NCI-H446 (cell line): ENCODE results near the gene IGSF10.
"Not testable (repeated sequence)": the region's sequence is repeated elsewhere in the genome, so short reads cannot be mapped to it uniquely, and the experiment has no call there.

Source experiments
- DNase-seq, 2 experiments: peaks; one replicate each; lab custom pipeline; 2025; lab: John Stamatoyannopoulos, UW

Gene IGSF10

GRCh38 chr3:151460774-151461450, at the start of gene IGSF10:
TSS of gene IGSF10 (minus strand) at chr3:151461061. CDS start at chr3:151458709, 2,352 bp downstream.
- no peak for DNase-seq

- not testable (repeated sequence) for DNase-seq
Measured at GRCh38 chr3:151509468-151510135, 48.7 kb upstream of the IGSF10 start.

GRCh38 chr3:151504606-151505005, 43.7 kb upstream of the IGSF10 start:
- DNase-seq: no peak

- no peak for DNase-seq
Measured at GRCh38 chr3:151503074-151503473, 42.2 kb upstream of the IGSF10 start.

GRCh38 chr3:151501923-151502632, 41.2 kb upstream of the IGSF10 start:
- DNase-seq: no peak

GRCh38 chr3:151501171-151501922, 40.5 kb upstream of the IGSF10 start:
- no peak for DNase-seq

GRCh38 chr3:151499168-151499567, 38.3 kb upstream of the IGSF10 start:
- DNase-seq: no peak

- no peak for DNase-seq
Measured at GRCh38 chr3:151491525-151491924, 30.7 kb upstream of the IGSF10 start.

GRCh38 chr3:151487833-151488232, 27.0 kb upstream of the IGSF10 start:
- not testable (repeated sequence) for DNase-seq

GRCh38 chr3:151483961-151484520, 23.2 kb upstream of the IGSF10 start:
- DNase-seq: no peak

- DNase-seq: no peak
Measured at GRCh38 chr3:151483488-151483887, 22.6 kb upstream of the IGSF10 start.

- DNase-seq: no peak
Measured at GRCh38 chr3:151480492-151480891, 19.6 kb upstream of the IGSF10 start.

GRCh38 chr3:151479452-151479851, 18.6 kb upstream of the IGSF10 start:
- no peak for DNase-seq

- DNase-seq: no peak
Measured at GRCh38 chr3:151478335-151478697, 17.5 kb upstream of the IGSF10 start.

- no peak for DNase-seq
Measured at GRCh38 chr3:151477591-151478334, 16.9 kb upstream of the IGSF10 start.

- DNase-seq: no peak
Measured at GRCh38 chr3:151476344-151477018, 15.6 kb upstream of the IGSF10 start.

- DNase-seq: peak; percentile 46 to 76
Measured at GRCh38 chr3:151468284-151468917, 7.5 kb upstream of the IGSF10 start.

- DNase-seq: no peak
Measured at GRCh38 chr3:151467069-151467468, 6.2 kb upstream of the IGSF10 start.

GRCh38 chr3:151462991-151463390, 2.1 kb upstream of the IGSF10 start:
- DNase-seq: no peak

- DNase-seq: no peak
Measured at GRCh38 chr3:151462278-151462780, 1.5 kb upstream of the IGSF10 start.
